BLaER1 treated with 17β-estradiol and CSF1 and Interleukin-3, amounts not matched to agents 10 nM and 100 nM (cell line): ENCODE results near the gene ITPKC.
A peak's percentile ranks its signal among the peaks of the same experiment; 100 is the strongest.
"Not testable (repeated sequence)": the region's sequence is repeated elsewhere in the genome, so short reads cannot be mapped to it uniquely, and the experiment has no call there.

ENCODE experiments used
- H3K27ac ChIP-seq, 11 experiments: shearing (Covaris generic); formaldehyde crosslinking; 2 replicates each; pipeline ENCODE4 v1.8.1; 2022
- H3K27me3 ChIP-seq, 11 experiments: shearing (Covaris generic); formaldehyde crosslinking; 2 replicates each; pipeline ENCODE4 v1.8.1; 2022
- H3K36me3 ChIP-seq, 11 experiments: shearing (Covaris generic); formaldehyde crosslinking; 2 replicates each; pipeline ENCODE4 v1.8.1; 2022
- H3K4me1 ChIP-seq, 10 experiments: shearing (Covaris generic); formaldehyde crosslinking; 2 replicates each; pipeline ENCODE4 v1.8.1; 2022
- H3K4me2 ChIP-seq, 11 experiments: shearing (Covaris generic); formaldehyde crosslinking; 2 replicates each; pipeline ENCODE4 v1.8.1; 2022
- H3K4me3 ChIP-seq, 10 experiments: shearing (Covaris generic); formaldehyde crosslinking; 2 replicates each; pipeline ENCODE4 v1.8.1; 2022
- H3K9ac ChIP-seq, 11 experiments: shearing (Covaris generic); formaldehyde crosslinking; 2 replicates each; pipeline ENCODE4 v1.8.1; 2022
- H3K9me3 ChIP-seq, 11 experiments: shearing (Covaris generic); formaldehyde crosslinking; replicated peaks in 1 of 11; 2 replicates each; pipeline ENCODE4 v1.8.1; 2022
- H4K20me1 ChIP-seq, 11 experiments: shearing (Covaris generic); formaldehyde crosslinking; 2 replicates each; pipeline ENCODE4 v1.8.1; 2022
- Cebpa-rat ChIP-seq, 11 experiments: shearing (Covaris generic); IDR thresholded peaks; 2 replicates each; pipeline ENCODE4 v1.8.1; 2022

ITPKC gene

GRCh38 chr19:40768869-40769268 lies 52.0 kb downstream of the ITPKC start:
- Histone ChIP-seq H4K20me1 (peaks cover 13 to 32% (median 26%) of the 10 kb centered on the region in 11 experiments; a peak in 20 of 22 replicates), H3K4me2 (no peak overlapping the region), H3K4me3 (no peak overlapping the region), H3K27ac (no peak overlapping the region), H3K9ac (no peak overlapping the region), H3K9me3 (peaks cover 4 to 30% (median 19%) of the 10 kb centered on the region in 11 experiments; a peak in 19 of 22 replicates), H3K36me3 (peaks cover 44 to 86% (median 73%) of the 10 kb centered on the region in 11 experiments), H3K4me1 (peaks cover 0 to 6% (median under 1%) of the 10 kb centered on the region in 10 experiments; a peak in 5 of 20 replicates), H3K27me3 (no peaks in the 10 kb centered on the region)
- no peak for TF ChIP-seq Cebpa-rat (IDR thresholded peaks at IDR 0.05)

- not testable (repeated sequence) for H3K9ac ChIP-seq, H3K27me3 ChIP-seq, H3K27ac ChIP-seq, H3K4me3 ChIP-seq, H3K4me2 ChIP-seq
- Histone ChIP-seq H3K4me1 (peaks cover 20 to 30% (median 24%) of the 10 kb centered on the region in 10 experiments), H4K20me1 (peaks cover 0 to 17% (median 3%) of the 10 kb centered on the region in 11 experiments; a peak in 11 of 22 replicates), H3K9me3 (peaks cover 4 to 30% (median 19%) of the 10 kb centered on the region in 11 experiments; a peak in 19 of 22 replicates), H3K36me3 (peaks cover 20 to 62% (median 49%) of the 10 kb centered on the region in 11 experiments)
These were observed 54.4 kb downstream of the ITPKC start for GRCh38 chr19:40771101-40771862.

- H3K27ac ChIP-seq: no peak within 1 kb of the TSS
- H3K27me3 ChIP-seq: no peaks in the 10 kb centered on the region
- no peak within 1 kb of the TSS for H3K9ac ChIP-seq
- peaks cover 0 to 13% (median 7%) of the 10 kb centered on the region in 11 experiments; a peak in 8 of 22 replicates for H4K20me1 ChIP-seq
- peak within 1 kb of the TSS; percentile 69 to 96 (median 87) for H3K4me2 ChIP-seq
- H3K4me1 ChIP-seq: peaks cover 42 to 51% (median 48%) of the 10 kb centered on the region in 10 experiments
- no peak within 1 kb of the TSS for H3K4me3 ChIP-seq
- H3K9me3 ChIP-seq: peaks cover 4 to 20% (median 12%) of the 10 kb centered on the region in 11 experiments; a peak in 18 of 22 replicates
- no peak for TF ChIP-seq Cebpa-rat (IDR thresholded peaks at IDR 0.05)
- H3K36me3 ChIP-seq: peaks cover 10 to 24% (median 18%) of the 10 kb centered on the region in 11 experiments; a peak in 21 of 22 replicates
These were observed 58.2 kb downstream of the ITPKC start, which contains the start of gene MIA for GRCh38 chr19:40774916-40775631. TSS of gene MIA (plus strand) at chr19:40775521. CDS start at chr19:40775543, 22 bp downstream.

- no peak overlapping the region for H3K9ac ChIP-seq
- H3K36me3 ChIP-seq: peaks cover 4 to 19% (median 13%) of the 10 kb centered on the region in 11 experiments; a peak in 16 of 22 replicates
- H3K9me3 ChIP-seq: peaks cover 4 to 15% (median 11%) of the 10 kb centered on the region in 11 experiments; a peak in 18 of 22 replicates
- no peak overlapping the region for H3K27ac ChIP-seq
- no peak for TF ChIP-seq Cebpa-rat (IDR thresholded peaks at IDR 0.05)
- no peaks in the 10 kb centered on the region for H3K27me3 ChIP-seq
- H3K4me2 ChIP-seq: peak overlapping the region; percentile 31 to 96 (median 72); a peak in 21 of 22 replicates
- H4K20me1 ChIP-seq: peaks cover 0 to 13% (median 7%) of the 10 kb centered on the region in 11 experiments; a peak in 8 of 22 replicates
- peaks cover 45 to 56% (median 49%) of the 10 kb centered on the region in 10 experiments for H3K4me1 ChIP-seq
- H3K4me3 ChIP-seq: no peak overlapping the region
These were observed 58.7 kb downstream of the ITPKC start for GRCh38 chr19:40775632-40776022.

DNA sequence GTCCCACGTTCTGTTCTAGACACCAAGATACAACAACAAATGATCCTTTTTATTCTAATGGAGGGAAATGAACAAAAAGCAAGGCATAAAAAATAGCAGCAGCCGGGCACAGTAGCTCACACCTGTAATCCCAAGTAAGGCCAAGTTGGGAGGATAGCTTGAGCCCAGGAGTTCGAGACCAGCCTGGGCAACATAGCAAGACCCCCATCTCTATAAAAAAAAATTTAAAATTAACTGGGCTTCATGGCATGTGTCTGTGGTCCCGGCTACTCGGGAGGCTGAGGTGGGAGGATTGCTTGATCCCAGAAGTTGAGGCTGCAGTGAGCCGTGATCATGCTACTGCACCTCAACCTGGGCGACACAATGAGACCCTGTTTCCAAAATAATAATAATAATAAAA lies 59.5 kb downstream of the ITPKC start:
- Histone ChIP-seq H3K4me3 (peak overlapping the region in 3 of 10 experiments; percentile 43 to 53 (median 46); a peak in 3 of 20 replicates), H3K9me3 (peaks cover 0 to 7% (median 4%) of the 10 kb centered on the region in 11 experiments; a peak in 10 of 22 replicates), H3K27ac (peak overlapping the region in 3 of 11 experiments; percentile 97 to 98 (median 98); a peak in 4 of 22 replicates), H4K20me1 (peaks cover 0 to 13% (median 7%) of the 10 kb centered on the region in 11 experiments; a peak in 8 of 22 replicates), H3K27me3 (no peaks in the 10 kb centered on the region), H3K9ac (peak overlapping the region in 2 of 11 experiments; percentile 91 to 95; a peak in 3 of 22 replicates), H3K4me1 (peaks cover 46 to 64% (median 50%) of the 10 kb centered on the region in 10 experiments), H3K4me2 (peak overlapping the region; percentile 69 to 96 (median 87)), H3K36me3 (peaks cover 0 to 13% (median 7%) of the 10 kb centered on the region in 11 experiments; a peak in 8 of 22 replicates)
- no peak for TF ChIP-seq Cebpa-rat (IDR thresholded peaks at IDR 0.05)

GRCh38 chr19:40776932-40777644 lies 60.2 kb downstream of the ITPKC start:
- Histone ChIP-seq H3K4me3 (peak overlapping the region; percentile 61 to 75 (median 66)), H3K4me1 (peaks cover 46 to 67% (median 51%) of the 10 kb centered on the region in 10 experiments), H3K27ac (peak overlapping the region; percentile 92 to 100 (median 98)), H3K36me3 (peaks cover 0 to 13% (median 3%) of the 10 kb centered on the region in 11 experiments; a peak in 11 of 22 replicates), H3K4me2 (peak overlapping the region; percentile 87 to 99 (median 95)), H3K9me3 (0 out of 22 replicates have a peak, but pooled peaks cover 0 to under 1% (median 0%) of the 10 kb centered on the region in 11 experiments), H3K9ac (peak overlapping the region; percentile 86 to 95 (median 91)), H4K20me1 (peaks cover 0 to 13% (median 7%) of the 10 kb centered on the region in 11 experiments; a peak in 8 of 22 replicates), H3K27me3 (no peaks in the 10 kb centered on the region)
- TF ChIP-seq Cebpa-rat (IDR thresholded peaks at IDR 0.05): no peak

GRCh38 chr19:40777645-40777936 lies 60.7 kb downstream of the ITPKC start:
- H3K4me3 ChIP-seq: peak overlapping the region; percentile 61 to 75 (median 66)
- peak overlapping the region; percentile 86 to 95 (median 91) for H3K9ac ChIP-seq
- H3K27ac ChIP-seq: peak overlapping the region; percentile 92 to 100 (median 98)
- peaks cover 46 to 67% (median 51%) of the 10 kb centered on the region in 10 experiments for H3K4me1 ChIP-seq
- H4K20me1 ChIP-seq: peaks cover 0 to 13% (median 7%) of the 10 kb centered on the region in 11 experiments; a peak in 8 of 22 replicates
- H3K36me3 ChIP-seq: peaks cover 0 to 18% (median 6%) of the 10 kb centered on the region in 11 experiments; a peak in 8 of 22 replicates
- H3K4me2 ChIP-seq: peak overlapping the region; percentile 87 to 99 (median 95)
- H3K27me3 ChIP-seq: no peaks in the 10 kb centered on the region
- TF ChIP-seq Cebpa-rat (IDR thresholded peaks at IDR 0.05): no peak
- no peaks in the 10 kb centered on the region for H3K9me3 ChIP-seq
